HEK293 (cell line): Measurements from ENCODE around the gene FRMD4B.

Experiments used
- BCL11A ChIP-seq: fragments of 450-650 bp; formaldehyde crosslinking; IDR thresholded peaks from 2 replicates; pipeline ENCODE4 v1.5.1; 2016; ENCODE audit warnings: low read depth, missing biosample characterization, missing genetic modification characterization
- BCL11B ChIP-seq: fragments of 450-650 bp; formaldehyde crosslinking; IDR thresholded peaks from 2 replicates; pipeline ENCODE4 v1.5.1; 2016; ENCODE audit warnings: low read depth, missing biosample characterization, missing genetic modification characterization
- CTCF ChIP-seq: fragments of 450-650 bp; formaldehyde crosslinking; IDR thresholded peaks from 2 replicates; pipeline ENCODE4 v1.5.1; 2016; ENCODE audit warnings: missing biosample characterization, missing genetic modification characterization
- FEZF1 ChIP-seq: fragments of 450-650 bp; formaldehyde crosslinking; IDR thresholded peaks from 2 replicates; pipeline ENCODE4 v1.5.1; 2016; ENCODE audit warnings: missing biosample characterization, missing genetic modification characterization
- KLF7 ChIP-seq: fragments of 450-650 bp; formaldehyde crosslinking; IDR thresholded peaks from 2 replicates; pipeline ENCODE4 v1.5.1; 2016; ENCODE audit warnings: missing biosample characterization, missing genetic modification characterization, borderline replicate concordance
- ZEB2 ChIP-seq: fragments of 450-650 bp; formaldehyde crosslinking; IDR thresholded peaks from 2 replicates; pipeline ENCODE4 v1.5.1; 2016; ENCODE audit warnings: missing biosample characterization, missing genetic modification characterization
- ZFP3 ChIP-seq: fragments of 450-650 bp; formaldehyde crosslinking; IDR thresholded peaks from 2 replicates; pipeline ENCODE4 v1.5.1; 2016; ENCODE audit warnings: low read depth, missing biosample characterization, missing genetic modification characterization
- ZNF10 ChIP-seq: fragments of 450-650 bp; formaldehyde crosslinking; IDR thresholded peaks from 2 replicates; pipeline ENCODE4 v1.5.1; 2017; ENCODE audit warnings: missing biosample characterization, missing genetic modification characterization
- ZNF24 ChIP-seq: fragments of 450-650 bp; formaldehyde crosslinking; IDR thresholded peaks from 2 replicates; pipeline ENCODE4 v1.5.1; 2016; ENCODE audit warnings: missing biosample characterization, missing genetic modification characterization
- ZSCAN4 ChIP-seq: fragments of 450-650 bp; formaldehyde crosslinking; IDR thresholded peaks from 2 replicates; pipeline ENCODE4 v1.5.1; 2017; ENCODE audit warnings: missing biosample characterization, missing genetic modification characterization

GRCh38 chr3:69305011-69305410, 80.9 kb downstream of the FRMD4B start:
- TF ChIP-seq BCL11A (tag by site-specific recombination) (no peak), CTCF (no peak), ZNF24 (tag by site-specific recombination) (no peak), ZNF10 (tag by site-specific recombination) (no peak), ZSCAN4 (tag by site-specific recombination) (no peak), BCL11B (tag by site-specific recombination) (no peak), ZEB2 (tag by site-specific recombination) (no peak), FEZF1 (tag by site-specific recombination) (no peak), ZFP3 (tag by site-specific recombination) (no peak), KLF7 (tag by site-specific recombination) (no peak)
